ENCODE results near the gene DACH1.

GRCh38 chr13:71797517-71797916 lies 69.5 kb downstream of the DACH1 start:
- TF ChIP-seq PCBP2 (optimal IDR thresholded peaks at IDR 0.05; ENCODE audit: low read depth, low read length, poor library complexity, severe bottlenecking) (no peak), ELK4 (CRISPR knock-in tag; IDR thresholded peaks at IDR 0.05; ENCODE audit: borderline replicate concordance) (no peak)

Measured in HepG2 (cell line).